Stimulated activated CD4-positive, alpha-beta T cell treated with anti-CD3 and anti-CD28 coated beads, TNF-alpha, amount 100 ng/mL, for 1 hour (primary cell): ENCODE measurements around the gene PSRC1.
A peak's percentile ranks its signal among the peaks of the same experiment; 100 is the strongest.

Experiments used
- DNase-seq, 3 donors: peaks; one replicate each; pipeline ENCODE4 v3.0.0-alpha.2; 2020; ENCODE audit warnings: low read depth in 3 of 3, low spot score in 1 of 3

The PSRC1 gene

DNA sequence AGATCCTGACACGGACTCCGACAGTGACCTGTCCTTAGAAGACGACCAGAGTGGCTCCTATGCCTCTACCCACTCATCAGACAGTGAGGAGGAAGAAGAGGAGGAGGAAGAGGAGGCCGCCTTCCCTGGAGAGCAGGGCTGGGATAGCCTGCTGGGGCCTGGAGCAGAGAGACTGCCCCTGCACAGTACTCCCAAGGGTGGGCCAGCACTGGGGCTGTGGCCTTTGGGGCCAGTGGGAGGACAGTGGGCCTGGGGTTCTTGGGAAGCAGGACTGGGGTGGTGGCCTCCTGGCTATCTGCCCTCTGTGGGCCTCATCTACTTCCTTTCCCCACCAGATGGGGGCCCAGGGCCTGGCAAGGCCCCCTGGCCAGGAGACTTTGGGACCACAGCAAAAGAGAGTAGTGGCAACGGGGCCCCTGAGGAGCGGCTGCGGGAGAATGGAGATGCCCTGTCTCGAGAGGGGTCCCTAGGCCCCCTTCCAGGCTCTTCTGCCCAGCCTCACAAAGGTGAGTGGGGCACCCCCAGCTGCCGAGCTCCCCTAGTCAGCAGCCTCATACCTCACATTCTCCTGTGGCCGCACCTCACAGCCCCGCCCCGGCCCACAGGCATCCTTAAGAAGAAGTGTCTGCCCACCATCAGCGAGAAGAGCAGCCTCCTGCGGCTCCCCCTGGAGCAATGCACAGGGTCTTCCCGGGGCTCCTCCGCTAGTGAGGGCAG lies 10.0 kb downstream of the PSRC1 start:
- no peak for DNase-seq

GRCh38 chr1:109272021-109272799 lies 10.7 kb downstream of the PSRC1 start:
- DNase-seq = no peak

GRCh38 chr1:109271458-109271857 lies 11.5 kb downstream of the PSRC1 start:
- no peak for DNase-seq

- DNase-seq = no peak
Measured at GRCh38 chr1:109270623-109271317, 12.2 kb downstream of the PSRC1 start.

DNA sequence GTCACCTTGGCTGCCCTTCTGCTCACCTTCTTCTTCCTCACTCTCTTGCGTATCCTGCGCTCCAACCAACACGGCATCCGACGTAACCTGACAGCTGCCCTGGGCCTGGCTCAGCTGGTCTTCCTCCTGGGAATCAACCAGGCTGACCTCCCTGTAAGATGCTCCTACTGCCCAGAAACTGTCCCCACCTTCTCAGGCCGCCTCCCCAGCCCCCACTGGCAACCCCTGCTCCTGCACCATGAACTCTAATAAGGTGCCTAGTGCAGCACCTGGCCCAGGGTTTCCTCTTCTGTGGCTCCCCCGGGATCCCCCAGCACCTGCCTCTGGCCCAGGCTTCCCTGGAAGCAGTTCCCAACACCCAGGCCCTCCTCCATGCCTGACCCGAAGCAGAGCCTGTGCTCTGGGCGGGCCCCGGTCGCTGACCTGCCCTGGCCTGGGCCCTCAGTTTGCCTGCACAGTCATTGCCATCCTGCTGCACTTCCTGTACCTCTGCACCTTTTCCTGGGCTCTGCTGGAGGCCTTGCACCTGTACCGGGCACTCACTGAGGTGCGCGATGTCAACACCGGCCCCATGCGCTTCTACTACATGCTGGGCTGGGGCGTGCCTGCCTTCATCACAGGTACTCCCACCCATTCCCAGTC lies 12.8 kb downstream of the PSRC1 start:
- no peak for DNase-seq

DNA sequence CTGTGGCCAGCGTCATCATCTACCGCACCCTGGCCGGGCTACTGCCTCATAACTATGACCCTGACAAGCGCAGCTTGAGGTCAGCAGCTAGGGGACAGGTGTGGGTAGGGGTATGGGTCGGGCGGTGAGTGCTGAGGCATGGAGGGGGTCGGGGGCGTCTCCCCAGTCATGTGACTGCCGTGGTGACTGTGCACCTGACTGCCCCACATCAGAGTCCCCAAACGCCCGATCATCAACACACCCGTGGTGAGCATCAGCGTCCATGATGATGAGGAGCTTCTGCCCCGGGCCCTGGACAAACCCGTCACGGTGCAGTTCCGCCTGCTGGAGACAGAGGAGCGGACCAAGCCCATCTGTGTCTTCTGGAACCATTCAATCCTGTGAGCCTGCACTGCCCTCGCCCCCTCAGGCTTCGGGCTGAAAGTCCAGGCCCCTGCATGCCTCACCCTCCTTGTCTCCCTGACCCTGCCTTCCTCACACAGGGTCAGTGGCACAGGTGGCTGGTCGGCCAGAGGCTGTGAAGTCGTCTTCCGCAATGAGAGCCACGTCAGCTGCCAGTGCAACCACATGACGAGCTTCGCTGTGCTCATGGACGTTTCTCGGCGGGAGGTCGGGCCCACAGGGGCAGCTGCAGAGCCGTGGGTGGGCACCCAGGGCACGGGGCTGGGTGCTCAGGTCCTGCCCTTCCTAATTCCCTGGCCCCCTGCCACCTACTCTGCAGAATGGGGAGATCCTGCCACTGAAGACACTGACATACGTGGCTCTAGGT lies 13.5 kb downstream of the PSRC1 start:
- no peak for DNase-seq

DNA sequence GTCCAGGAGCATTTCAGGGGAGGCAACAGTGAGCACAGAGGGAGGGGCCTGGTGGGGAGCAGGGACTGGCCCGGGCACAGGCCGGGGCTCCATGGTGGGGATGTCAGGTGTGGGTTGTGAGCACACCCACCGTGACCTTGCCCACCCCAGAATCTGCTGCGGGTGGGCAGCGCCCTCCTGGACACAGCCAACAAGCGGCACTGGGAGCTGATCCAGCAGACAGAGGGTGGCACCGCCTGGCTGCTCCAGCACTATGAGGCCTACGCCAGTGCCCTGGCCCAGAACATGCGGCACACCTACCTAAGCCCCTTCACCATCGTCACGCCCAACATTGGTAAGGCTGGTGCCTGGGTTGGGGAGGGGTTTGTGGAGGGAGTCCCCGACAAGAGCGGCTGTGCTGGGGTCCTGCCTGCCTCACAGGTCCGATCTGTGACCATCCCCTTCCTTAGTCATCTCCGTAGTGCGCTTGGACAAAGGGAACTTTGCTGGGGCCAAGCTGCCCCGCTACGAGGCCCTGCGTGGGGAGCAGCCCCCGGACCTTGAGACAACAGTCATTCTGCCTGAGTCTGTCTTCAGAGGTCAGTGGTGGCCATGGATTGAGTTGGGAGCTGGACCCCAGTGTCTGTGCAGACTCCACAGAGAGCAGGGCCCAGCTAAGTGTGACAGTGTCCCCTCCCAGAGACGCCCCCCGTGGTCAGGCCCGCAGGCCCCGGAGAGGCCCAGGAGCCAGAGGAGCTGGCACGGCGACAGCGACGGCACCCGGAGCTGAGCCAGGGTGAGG lies 14.3 kb downstream of the PSRC1 start:
- DNase-seq = no peak

DNA sequence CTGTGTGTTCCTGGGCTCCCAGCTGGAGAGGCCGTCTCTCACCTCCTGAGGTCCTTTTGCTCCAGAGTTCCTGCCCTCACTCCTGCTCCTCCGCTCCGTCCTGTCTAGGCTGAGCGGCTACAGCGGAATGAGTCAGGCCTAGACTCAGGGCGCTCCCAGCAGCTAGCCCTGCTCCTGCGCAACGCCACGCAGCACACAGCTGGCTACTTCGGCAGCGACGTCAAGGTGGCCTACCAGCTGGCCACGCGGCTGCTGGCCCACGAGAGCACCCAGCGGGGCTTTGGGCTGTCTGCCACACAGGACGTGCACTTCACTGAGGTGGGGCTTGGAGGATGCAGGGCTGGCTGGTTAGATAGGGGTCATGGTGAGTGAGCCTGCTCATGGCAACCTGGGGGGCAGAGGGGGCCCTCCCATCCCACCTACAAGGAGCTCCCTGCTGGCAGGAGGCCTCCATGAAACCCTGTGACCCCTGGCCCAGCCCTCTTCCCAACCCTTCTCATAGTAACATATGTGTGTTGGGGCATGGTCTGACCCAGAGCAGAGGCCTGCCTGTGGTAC lies 15.1 kb downstream of the PSRC1 start:
- no peak for DNase-seq

DNA sequence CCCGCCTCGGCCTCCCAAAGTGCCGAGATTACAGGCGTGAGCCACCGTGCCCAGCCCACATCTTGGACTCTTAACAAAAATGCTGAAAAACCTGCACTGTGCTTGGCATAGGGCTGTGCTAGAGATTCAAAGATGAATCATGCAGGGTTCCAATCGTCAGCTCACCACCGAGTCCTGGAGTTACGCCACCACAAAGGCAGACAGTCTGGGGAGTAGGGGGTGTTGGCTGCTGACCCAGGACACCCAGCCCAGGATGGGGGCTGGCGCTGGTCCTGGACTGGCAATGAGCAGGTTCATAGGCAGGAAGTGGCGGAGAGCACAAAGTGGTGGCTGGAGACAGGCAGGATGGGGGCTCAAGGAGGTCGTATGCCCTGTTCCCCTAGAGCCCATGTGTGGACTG lies 16.0 kb downstream of the PSRC1 start:
- DNase-seq = no peak

DNA sequence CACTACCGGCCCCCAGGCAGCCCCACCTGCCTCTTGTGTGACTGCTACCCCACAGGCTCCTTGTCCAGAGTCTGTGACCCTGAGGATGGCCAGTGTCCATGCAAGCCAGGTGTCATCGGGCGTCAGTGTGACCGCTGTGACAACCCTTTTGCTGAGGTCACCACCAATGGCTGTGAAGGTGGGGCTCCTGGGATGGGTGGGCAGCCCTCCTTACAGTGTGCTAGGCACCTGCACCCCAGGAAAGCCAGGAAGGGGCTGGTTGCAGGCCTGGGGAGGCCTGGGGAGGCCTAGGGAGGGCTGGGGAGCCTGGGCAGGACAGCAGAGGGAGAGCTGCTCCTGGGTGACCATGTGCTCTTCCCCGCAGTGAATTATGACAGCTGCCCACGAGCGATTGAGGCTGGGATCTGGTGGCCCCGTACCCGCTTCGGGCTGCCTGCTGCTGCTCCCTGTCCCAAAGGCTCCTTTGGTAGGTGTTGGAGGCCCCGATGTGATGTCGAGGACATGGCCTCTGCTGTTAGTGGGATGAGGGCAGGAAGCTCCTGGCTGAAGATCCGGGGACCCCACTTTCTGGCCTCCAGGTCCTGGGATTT lies 17.1 kb downstream of the PSRC1 start:
- no peak for DNase-seq

GRCh38 chr1:109265016-109265415 lies 17.9 kb downstream of the PSRC1 start:
- DNase-seq = no peak

GRCh38 chr1:109264379-109264755 lies 18.6 kb downstream of the PSRC1 start:
- DNase-seq = no peak

- DNase-seq = peak; percentile 18 to 77 (median 45)
Measured at GRCh38 chr1:109263597-109264378, 19.2 kb downstream of the PSRC1 start.

- no peak for DNase-seq
Measured at GRCh38 chr1:109263234-109263596, 19.7 kb downstream of the PSRC1 start.

GRCh38 chr1:109262231-109263055 lies 20.5 kb downstream of the PSRC1 start:
- no peak for DNase-seq

DNA sequence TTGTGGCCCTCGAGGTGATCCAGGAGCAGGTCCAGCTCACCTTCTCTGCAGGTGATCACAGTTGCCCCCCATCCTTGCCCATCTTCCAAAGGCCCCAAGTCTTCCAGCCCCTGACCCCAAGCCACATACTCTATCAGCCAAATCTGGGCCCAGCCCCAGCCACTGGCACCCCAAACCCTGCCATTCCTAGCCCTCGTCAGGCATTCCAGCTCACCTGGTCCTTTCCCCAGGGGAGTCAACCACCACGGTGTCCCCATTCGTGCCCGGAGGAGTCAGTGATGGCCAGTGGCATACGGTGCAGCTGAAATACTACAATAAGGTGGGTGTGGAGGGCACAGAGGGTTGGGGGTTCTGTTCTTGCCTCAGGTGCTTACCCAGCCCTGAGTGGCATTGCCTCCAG lies 21.4 kb downstream of the PSRC1 start:
- no peak for DNase-seq

GRCh38 chr1:109261006-109261405 lies 21.9 kb downstream of the PSRC1 start:
- no peak for DNase-seq
